Tibial nerve (tissue), 4 donors: Measurements from ENCODE around the gene MYL11. TPM values are rescaled to one million over a fixed set of nuclear protein-coding genes. Genes with fewer than 3 reads are reported as not detected.

Experiments
- DNase-seq, 2 donors: peaks; one replicate each; pipeline ENCODE4 v3.0.0-alpha.2; 2019; ENCODE audit warnings: low spot score in 2 of 2
- H3K27ac ChIP-seq, 4 donors: fragments of 200-600 bp; sonication (generic) in 3 of 4; one replicate each; pipeline ENCODE4 v1.5.1; 2017 to 2019; ENCODE audit warnings: mild to moderate bottlenecking in 1 of 4
- H3K27me3 ChIP-seq, 2 donors: fragments of 200-600 bp; sonication (generic) in 1 of 2; one replicate each; pipeline versions ENCODE4 v1.5.1 to v1.6.0; 2017 to 2019
- H3K36me3 ChIP-seq, 3 donors: fragments of 200-600 bp; sonication (generic); one replicate each; pipeline ENCODE4 v1.5.1; 2018 to 2019
- H3K4me1 ChIP-seq, 4 donors: fragments of 200-600 bp; sonication (generic) in 3 of 4; one replicate each; pipeline ENCODE4 v1.5.1; 2017 to 2019
- H3K4me3 ChIP-seq, 4 donors: fragments of 200-600 bp; sonication (generic) in 3 of 4; one replicate each; pipeline ENCODE4 v1.5.1; 2017 to 2019; ENCODE audit warnings: mild to moderate bottlenecking in 1 of 4, moderate library complexity in 1 of 4
- H3K9me3 ChIP-seq, 4 donors: fragments of 200-600 bp; sonication (generic) in 3 of 4; one replicate each; pipeline ENCODE4 v1.5.1; 2017 to 2019
- CTCF ChIP-seq, 5 experiments: fragments of 200-600 bp in 3 of 5; fragments of 450-650 bp in 2 of 5; sonication (generic) in 3 of 5; IDR thresholded peaks; one replicate each; pipeline ENCODE4 v1.5.1; 2016 to 2019; ENCODE audit warnings: antibody characterized with exemption in 5 of 5, mild to moderate bottlenecking in 3 of 5, moderate library complexity in 2 of 5
- EP300 ChIP-seq, 2 donors: sonication (generic); formaldehyde crosslinking; IDR thresholded peaks; one replicate each; pipeline ENCODE4 v1.6.1; 2017; ENCODE audit warnings: antibody characterized with exemption in 2 of 2, mild to moderate bottlenecking in 1 of 2
- POLR2A ChIP-seq, 2 donors: fragments of 450-650 bp; IDR thresholded peaks; one replicate each; pipeline ENCODE4 v1.6.1; 2017; ENCODE audit warnings: antibody characterized with exemption in 2 of 2, mild to moderate bottlenecking in 2 of 2, moderate library complexity in 2 of 2
- WGBS, 2 donors: methylation state at CpG; one replicate each; pipeline ENCODE4 v1.1.5; 2018; 5-methylcytosine and 5-hydroxymethylcytosine counted together
- small RNA-seq: library from RNA; depleted of rRNA; stranded (forward); fragments of <200 nt; gene quantifications from one replicate; pipeline ENCODE3, GENCODE V24; 2016
- total RNA-seq, 4 donors: library from RNA; depleted of rRNA; stranded (reverse); fragments of >200 nt; gene quantifications; one replicate each; pipeline ENCODE4 v1.1.0, GENCODE V29; 2016

The MYL11 gene
- total RNA-seq, 4 donors from 2014 or later, result not detected

- 61 to 64% methylated on average over 18 of the region's 18 CpGs for WGBS, 2 donors
- DNase-seq, result no peak
- Histone ChIP-seq H3K27me3 (no peaks in the 10 kb centered on the region), H3K9me3 (no peaks in the 10 kb centered on the region), H3K36me3 (peaks cover 0 to 42% (median 0%) of the 10 kb centered on the region in 3 donors), H3K27ac (peak overlapping the region in 2 of 4 donors; percentile 75 to 81), H3K4me3 (peak overlapping the region; percentile 36 to 70 (median 60)), H3K4me1 (peaks cover 0 to 11% (median 0%) of the 10 kb centered on the region in 4 donors)
- TF ChIP-seq CTCF (IDR thresholded peaks at IDR 0.05) (no peak), POLR2A (IDR thresholded peaks at IDR 0.05) (no peak), EP300 (IDR thresholded peaks at IDR 0.05) (no peak)
Observed at GRCh38 chr16:30416624-30417528, 42.3 kb downstream of the MYL11 start.

GRCh38 chr16:30417529-30418349, 43.1 kb downstream of the MYL11 start:
- H3K9me3 ChIP-seq, result no peaks in the 10 kb centered on the region
- H3K27me3 ChIP-seq, result no peaks in the 10 kb centered on the region
- DNase-seq, result no peak
- 0 to 3% methylated on average over 32 to 74 of the region's 140 CpGs for WGBS, 2 donors
- peak overlapping the region; percentile 32 to 81 (median 66) for H3K27ac ChIP-seq
- peaks cover 0 to 11% (median 0%) of the 10 kb centered on the region in 4 donors for H3K4me1 ChIP-seq
- H3K4me3 ChIP-seq, result peak overlapping the region; percentile 36 to 70 (median 60)
- no peak for TF ChIP-seq POLR2A (IDR thresholded peaks at IDR 0.05)
- peak in 1 of 2 donors; percentile 45 for TF ChIP-seq EP300 (IDR thresholded peaks at IDR 0.05)
- TF ChIP-seq CTCF (IDR thresholded peaks at IDR 0.05), result peak in 2 of 5 experiments; percentile 10 to 42
- H3K36me3 ChIP-seq, result peaks cover 0 to 42% (median under 1%) of the 10 kb centered on the region in 3 donors

DNA sequence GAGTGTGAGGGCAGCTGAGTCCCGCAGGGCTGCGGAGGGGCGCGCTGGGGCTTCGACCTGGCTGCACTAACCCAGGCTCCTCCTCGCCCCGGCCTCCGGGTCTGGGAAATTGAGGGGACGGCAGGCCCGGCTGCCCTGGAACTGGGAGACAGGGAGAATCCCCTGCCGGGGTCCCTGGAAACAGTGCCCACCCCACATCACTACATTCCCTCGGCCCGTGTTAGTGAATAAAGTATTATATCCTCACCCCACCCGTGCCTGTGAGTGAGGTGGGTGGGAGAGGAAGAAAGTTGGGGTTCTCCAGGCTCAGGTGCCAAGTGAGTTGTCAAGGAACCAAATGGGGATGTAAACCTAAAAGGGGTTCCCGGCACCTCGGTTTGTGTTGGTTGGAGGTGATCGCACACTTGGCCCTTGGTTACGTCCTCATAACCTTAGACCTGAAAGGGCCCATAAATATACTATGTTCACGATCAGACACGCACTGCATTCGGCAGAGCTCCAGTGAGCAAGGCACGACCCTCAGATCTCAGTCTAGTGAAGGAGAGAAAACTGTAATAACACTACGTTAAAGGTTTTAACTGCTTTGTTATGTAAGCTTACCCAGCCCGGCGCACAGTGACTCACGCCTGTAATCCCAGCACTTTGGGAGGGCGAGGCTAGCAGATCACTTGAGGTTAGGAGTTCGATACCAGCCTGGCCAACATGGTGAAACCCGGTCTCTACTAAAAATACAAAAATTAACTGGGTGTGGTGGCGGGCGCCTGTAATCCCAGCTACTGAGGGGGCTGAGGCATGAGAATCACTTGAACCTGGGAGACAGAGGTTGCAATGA, 44.0 kb downstream of the MYL11 start:
- Histone ChIP-seq H3K4me1 (peaks cover 0 to 11% (median 0%) of the 10 kb centered on the region in 4 donors), H3K27ac (peak overlapping the region; percentile 32 to 81 (median 66)), H3K9me3 (no peaks in the 10 kb centered on the region), H3K4me3 (peak overlapping the region; percentile 36 to 70 (median 60)), H3K27me3 (no peaks in the 10 kb centered on the region), H3K36me3 (peaks cover 0 to 46% (median 7%) of the 10 kb centered on the region in 3 donors)
- 74 to 82% methylated on average over 19 to 24 of the region's 31 CpGs for WGBS, 2 donors
- DNase-seq, result no peak
- no peak for TF ChIP-seq CTCF (IDR thresholded peaks at IDR 0.05)
- TF ChIP-seq POLR2A (IDR thresholded peaks at IDR 0.05), result no peak
- TF ChIP-seq EP300 (IDR thresholded peaks at IDR 0.05), result no peak

DNA sequence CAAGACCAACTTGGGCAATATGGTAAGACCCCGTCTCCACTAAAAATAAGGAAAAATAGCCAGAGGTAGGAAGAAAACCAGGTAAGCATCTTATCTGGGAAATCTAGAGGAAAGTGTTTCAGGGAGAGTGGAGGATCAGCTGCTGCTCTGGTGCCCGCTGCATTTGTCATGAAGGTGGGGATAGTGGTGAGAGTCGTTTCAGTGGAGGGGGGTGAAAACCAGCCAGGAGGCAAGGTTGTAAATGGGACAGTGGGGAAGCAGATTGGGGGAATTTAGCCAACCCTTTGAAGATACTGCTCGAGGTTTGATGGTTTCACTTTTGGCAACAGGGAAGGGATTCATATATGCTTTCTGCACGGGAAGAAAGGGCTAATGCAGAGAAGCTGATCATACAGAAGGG, 46.4 kb downstream of the MYL11 start:
- Histone ChIP-seq H3K36me3 (peaks cover 0 to 51% (median 13%) of the 10 kb centered on the region in 3 donors), H3K4me1 (peaks cover 0 to 14% (median 0%) of the 10 kb centered on the region in 4 donors), H3K27ac (no peak overlapping the region), H3K27me3 (no peaks in the 10 kb centered on the region), H3K4me3 (no peak overlapping the region), H3K9me3 (no peaks in the 10 kb centered on the region)
- no peak for DNase-seq
- TF ChIP-seq POLR2A (IDR thresholded peaks at IDR 0.05) (no peak), EP300 (IDR thresholded peaks at IDR 0.05) (no peak), CTCF (IDR thresholded peaks at IDR 0.05) (no peak)
- WGBS, 2 donors, result 73 to 79% methylated on average over 5 of the region's 5 CpGs

Small RNA genes within 50 kb of the gene (small RNA-seq; reads per million reads assigned to genes)
- gene RF00406, result not detected

Other genes with a start within 250 kb of the MYL11 start
- 10 to 100 TPM; 35.0 to 66.9 (median 47.1) TPM for gene CORO1A, start 191.2 kb upstream of the MYL11 start, total RNA-seq
- gene BOLA2B, start 181.1 kb upstream of the MYL11 start, total RNA-seq, result 100 to 1,000 TPM; 218 to 491 (median 322) TPM
- 10 to 100 TPM; 45.7 to 68.7 (median 52.8) TPM for gene SLX1A, start 180.9 kb upstream of the MYL11 start, total RNA-seq
- gene SULT1A3, start 175.5 kb upstream of the MYL11 start, total RNA-seq, result 10 to 100 TPM in 3 of 4 donors, 1 to 10 TPM in 1; 9.8 to 55.3 (median 32.9) TPM
- 1 to 10 TPM; 5.1 to 9.6 (median 7.4) TPM for gene NPIPB13, start 126.3 kb upstream of the MYL11 start, total RNA-seq
- 10 to 100 TPM; 31.8 to 42.7 (median 36.1) TPM for gene CD2BP2, start 19.5 kb upstream of the MYL11 start, total RNA-seq
- gene TBC1D10B, start 4.3 kb upstream of the MYL11 start, total RNA-seq, result 10 to 100 TPM; 25.6 to 52.2 (median 31.1) TPM
- gene SEPTIN1, start 7.8 kb downstream of the MYL11 start, total RNA-seq, result 1 to 10 TPM in 3 of 4 donors, not detected in 1; 1.4 to 4.8 (median 3.6) TPM
- 1 to 10 TPM; 5.5 to 7.5 (median 7.3) TPM for gene ZNF48, start 20.6 kb downstream of the MYL11 start, total RNA-seq
- gene ZNF771, start 32.8 kb downstream of the MYL11 start, total RNA-seq, result 10 to 100 TPM; 35.8 to 48.2 (median 43.0) TPM
- gene DCTPP1, start 55.2 kb downstream of the MYL11 start, total RNA-seq, result 10 to 100 TPM; 12.1 to 20.7 (median 16.1) TPM
- 10 to 100 TPM; 26.2 to 36.5 (median 33.5) TPM for gene SEPHS2, start 71.1 kb downstream of the MYL11 start, total RNA-seq
- gene ITGAL, start 97.9 kb downstream of the MYL11 start, total RNA-seq, result 1 to 10 TPM; 2.4 to 8.8 (median 2.9) TPM
- gene ZNF768, start 151.8 kb downstream of the MYL11 start, total RNA-seq, result 10 to 100 TPM; 22.8 to 40.2 (median 31.8) TPM
- 10 to 100 TPM; 17.4 to 22.2 (median 19.6) TPM for gene ZNF747, start 160.1 kb downstream of the MYL11 start, total RNA-seq
- 10 to 100 TPM; 12.5 to 16.7 (median 15.3) TPM for gene ZNF764, start 183.6 kb downstream of the MYL11 start, total RNA-seq
- gene ZNF688, start 196.9 kb downstream of the MYL11 start, total RNA-seq, result 10 to 100 TPM; 15.7 to 28.6 (median 22.9) TPM
- 10 to 100 TPM; 12.0 to 17.1 (median 14.9) TPM for gene ZNF785, start 210.9 kb downstream of the MYL11 start, total RNA-seq
- 10 to 100 TPM in 2 of 4 donors, 1 to 10 TPM in 2; 7.8 to 11.7 (median 10.0) TPM for gene ZNF689, start 235.6 kb downstream of the MYL11 start, total RNA-seq